Stimulated activated CD4-positive, alpha-beta T cell treated with anti-CD3 and anti-CD28 coated beads, Interleukin-1b, Interleukin-23, amount 100 ng/mL, for 4 hours (primary cell): ENCODE results near the gene DMD.
"Not testable (repeated sequence)": the region's sequence is repeated elsewhere in the genome, so short reads cannot be mapped to it uniquely, and the experiment has no call there.

Source experiments
- DNase-seq, 2 donors: peaks; one replicate each; pipeline ENCODE4 v3.0.0-alpha.2; 2020; ENCODE audit warnings: low read depth in 2 of 2

The DMD gene

GRCh38 chrX:33156152-33156726 lies 55.1 kb downstream of the DMD start:
- no peak for DNase-seq

GRCh38 chrX:33149580-33149979 lies 61.8 kb downstream of the DMD start:
- DNase-seq: no peak

- no peak for DNase-seq
Measured at GRCh38 chrX:33149085-33149484, 62.3 kb downstream of the DMD start.

GRCh38 chrX:33142331-33142730 lies 69.0 kb downstream of the DMD start:
- no peak for DNase-seq

GRCh38 chrX:33138677-33139249 lies 72.6 kb downstream of the DMD start:
- no peak for DNase-seq

- DNase-seq: no peak
Measured at GRCh38 chrX:33134164-33134563, 77.2 kb downstream of the DMD start.

GRCh38 chrX:33133320-33133719 lies 78.0 kb downstream of the DMD start:
- DNase-seq: no peak

GRCh38 chrX:33132569-33132968 lies 78.8 kb downstream of the DMD start:
- DNase-seq: no peak

GRCh38 chrX:33129607-33130006 lies 81.7 kb downstream of the DMD start:
- no peak for DNase-seq

- DNase-seq: no peak
Measured at GRCh38 chrX:33128048-33128805, 83.1 kb downstream of the DMD start.

- DNase-seq: no peak
Measured at GRCh38 chrX:33126469-33126868, 84.9 kb downstream of the DMD start.

GRCh38 chrX:33109858-33110257 lies 101.5 kb downstream of the DMD start:
- no peak for DNase-seq

- no peak for DNase-seq
Measured at GRCh38 chrX:33106737-33107136, 104.6 kb downstream of the DMD start.

- DNase-seq: no peak
Measured at GRCh38 chrX:33095079-33095478, 116.3 kb downstream of the DMD start.

GRCh38 chrX:33087411-33087810 lies 123.9 kb downstream of the DMD start:
- DNase-seq: no peak

GRCh38 chrX:33086886-33087285 lies 124.5 kb downstream of the DMD start:
- DNase-seq: no peak

GRCh38 chrX:33082371-33082770 lies 129.0 kb downstream of the DMD start:
- no peak for DNase-seq

GRCh38 chrX:33078273-33078672 lies 133.1 kb downstream of the DMD start:
- DNase-seq: no peak

- not testable (repeated sequence) for DNase-seq
Measured at GRCh38 chrX:33073660-33074059, 137.7 kb downstream of the DMD start.

GRCh38 chrX:33065415-33065814 lies 145.9 kb downstream of the DMD start:
- DNase-seq: no peak

GRCh38 chrX:33062041-33062440 lies 149.3 kb downstream of the DMD start:
- no peak for DNase-seq

GRCh38 chrX:33053001-33053400 lies 158.3 kb downstream of the DMD start:
- no peak for DNase-seq

GRCh38 chrX:33045882-33046281 lies 165.5 kb downstream of the DMD start:
- DNase-seq: no peak
